Mesenchymal stem cell (in vitro differentiated cells and primary cell): ENCODE results near the gene KIF26B.

Experiments used
- DNase-seq: peaks from one replicate; pipeline ENCODE4 v3.0.0-alpha.2; 2013
- H2AFZ ChIP-seq: one replicate; pipeline ENCODE4 v1.6.1; 2013; ENCODE audit warnings: low read depth, mild to moderate bottlenecking, control low read depth, inconsistent platforms, low read length, moderate library complexity
- H2AK5ac ChIP-seq: 2 replicates; pipeline ENCODE4 v1.6.1; 2013; ENCODE audit warnings: low read length, moderate library complexity, mild to moderate bottlenecking, inconsistent platforms; ENCODE audit not compliant: severe bottlenecking
- H2BK120ac ChIP-seq: one replicate; pipeline ENCODE4 v1.6.1; 2013; ENCODE audit warnings: low read depth, mild to moderate bottlenecking, inconsistent platforms, low read length, moderate library complexity
- H2BK12ac ChIP-seq, 2 experiments: one replicate each; pipeline ENCODE4 v1.6.1; 2013; ENCODE audit warnings: inconsistent platforms in 2 of 2, low read length in 2 of 2, mild to moderate bottlenecking in 2 of 2, moderate library complexity in 2 of 2, control low read depth in 1 of 2
- H2BK15ac ChIP-seq: one replicate; pipeline ENCODE4 v1.6.1; 2013; ENCODE audit warnings: mild to moderate bottlenecking, low read depth, inconsistent platforms; ENCODE audit not compliant: poor library complexity, severe bottlenecking
- H2BK5ac ChIP-seq: 2 replicates; pipeline ENCODE4 v1.6.1; 2013; ENCODE audit warnings: low read depth, mild to moderate bottlenecking, low read length, control low read depth, inconsistent platforms; ENCODE audit not compliant: poor library complexity, severe bottlenecking
- H3K14ac ChIP-seq, 2 experiments: one replicate each; pipeline ENCODE4 v1.6.1; 2013; ENCODE audit warnings: inconsistent platforms in 2 of 2, low read length in 2 of 2, control low read depth in 1 of 2, mild to moderate bottlenecking in 1 of 2, moderate library complexity in 1 of 2
- H3K18ac ChIP-seq, 2 experiments: one replicate each; pipeline ENCODE4 v1.6.1; 2013; ENCODE audit warnings: inconsistent platforms in 2 of 2, low read length in 2 of 2, control low read depth in 1 of 2, low read depth in 1 of 2, mild to moderate bottlenecking in 1 of 2
- H3K23ac ChIP-seq, 2 experiments: one replicate each; pipeline ENCODE4 v1.6.1; 2013; ENCODE audit warnings: inconsistent platforms in 2 of 2, low read length in 2 of 2, mild to moderate bottlenecking in 2 of 2, moderate library complexity in 2 of 2, control low read depth in 1 of 2
- H3K27ac ChIP-seq: 2 replicates; pipeline ENCODE4 v1.5.1; 2013; ENCODE audit warnings: mild to moderate bottlenecking, moderate library complexity, low read length, control low read depth, inconsistent platforms; ENCODE audit not compliant: poor library complexity, severe bottlenecking
- H3K27me3 ChIP-seq, 2 experiments: 2 replicates each; pipeline versions ENCODE4 v1.6.1 to v1.7.0; 2013; ENCODE audit warnings: low read length in 2 of 2, mild to moderate bottlenecking in 2 of 2, moderate library complexity in 2 of 2, control low read depth in 1 of 2, inconsistent platforms in 1 of 2; ENCODE audit not compliant: control insufficient read depth in 1 of 2, insufficient read depth in 1 of 2
- H3K36me3 ChIP-seq, 2 experiments: 2 replicates each; pipeline versions ENCODE4 v1.6.1 to v1.7.0; 2013; ENCODE audit warnings: low read length in 2 of 2, control low read depth in 1 of 2, inconsistent platforms in 1 of 2, low read depth in 1 of 2, mild to moderate bottlenecking in 1 of 2; ENCODE audit not compliant: insufficient read depth in 2 of 2, control insufficient read depth in 1 of 2
- H3K4ac ChIP-seq, 2 experiments: one replicate each; pipeline ENCODE4 v1.6.1; 2013; ENCODE audit warnings: inconsistent platforms in 2 of 2, low read length in 2 of 2, mild to moderate bottlenecking in 2 of 2, moderate library complexity in 2 of 2, control low read depth in 1 of 2, low read depth in 1 of 2
- H3K4me1 ChIP-seq: 2 replicates; pipeline ENCODE4 v1.6.1; 2013; ENCODE audit warnings: low read depth, low read length, control low read depth; ENCODE audit not compliant: control insufficient read depth, insufficient read depth
- H3K4me2 ChIP-seq: 2 replicates; pipeline ENCODE4 v1.6.1; 2013; ENCODE audit warnings: low read length, mild to moderate bottlenecking, inconsistent platforms; ENCODE audit not compliant: poor library complexity, severe bottlenecking
- H3K4me3 ChIP-seq, 2 experiments: 2 replicates each; pipeline versions ENCODE4 v1.5.1 to v1.7.0; 2013; ENCODE audit warnings: low read length in 2 of 2, mild to moderate bottlenecking in 2 of 2, control low read depth in 1 of 2, low read depth in 1 of 2; ENCODE audit not compliant: insufficient read depth in 1 of 2
- H3K79me1 ChIP-seq: replicated peaks from 2 replicates; pipeline ENCODE4 v1.6.1; 2013; ENCODE audit warnings: mild to moderate bottlenecking, control low read depth, low read length, inconsistent platforms; ENCODE audit not compliant: poor library complexity, severe bottlenecking
- H3K9ac ChIP-seq: 2 replicates; pipeline ENCODE4 v1.7.0; 2013; ENCODE audit warnings: mild to moderate bottlenecking, low read length, moderate library complexity
- H3K9me3 ChIP-seq: 2 replicates; pipeline ENCODE4 v1.7.0; 2013; ENCODE audit warnings: mild to moderate bottlenecking, low read length; ENCODE audit not compliant: control insufficient read depth
- H4K8ac ChIP-seq: one replicate; pipeline ENCODE4 v1.6.1; 2013; ENCODE audit warnings: inconsistent platforms, mild to moderate bottlenecking, low read length, moderate library complexity
- H4K91ac ChIP-seq: one replicate; pipeline ENCODE4 v1.6.1; 2013; ENCODE audit warnings: mild to moderate bottlenecking, low read length, inconsistent platforms
- WGBS: methylation state at CpG from one replicate; pipeline ENCODE4 v1.1.7; 2013; ENCODE audit warnings: mixed read lengths; 5-methylcytosine and 5-hydroxymethylcytosine counted together

Gene KIF26B

GRCh38 chr1:245677461-245678240 is 522.9 kb downstream of the KIF26B start:
- no peak overlapping the region for H3K9ac ChIP-seq
- no peak overlapping the region for H2BK120ac ChIP-seq
- no peak overlapping the region for H3K4me2 ChIP-seq

GRCh38 chr1:245678860-245679411 is 524.2 kb downstream of the KIF26B start:
- H3K23ac ChIP-seq: no peak overlapping the region
- H3K79me1 ChIP-seq: no peaks in the 10 kb centered on the region
- H3K4me1 ChIP-seq: no peaks in the 10 kb centered on the region
- H3K36me3 ChIP-seq: no peaks in the 10 kb centered on the region
- H3K9me3 ChIP-seq: no peaks in the 10 kb centered on the region
- H2AFZ ChIP-seq: no peak overlapping the region
- no peak overlapping the region for H3K27ac ChIP-seq
- H4K8ac ChIP-seq: no peak overlapping the region
- no peak overlapping the region for H3K14ac ChIP-seq
- WGBS: 95% methylated on average over 4 of the region's 5 CpGs
- no peaks in the 10 kb centered on the region for H3K27me3 ChIP-seq
- H2BK15ac ChIP-seq: no peak overlapping the region
- no peak overlapping the region for H4K91ac ChIP-seq
- H2AK5ac ChIP-seq: no peak overlapping the region
- H2BK120ac ChIP-seq: no peak overlapping the region
- no peak overlapping the region for H3K9ac ChIP-seq
- H3K18ac ChIP-seq: no peak overlapping the region
- no peak overlapping the region for H2BK12ac ChIP-seq
- no peak overlapping the region for H3K4ac ChIP-seq
- no peak for DNase-seq
- no peak overlapping the region for H3K4me3 ChIP-seq
- H2BK5ac ChIP-seq: no peak overlapping the region
- H3K4me2 ChIP-seq: no peak overlapping the region

More at GRCh38 chr1:245677461-245678240, 522.9 kb downstream of the KIF26B start:
- Histone ChIP-seq H3K27me3 (no peaks in the 10 kb centered on the region), H2AK5ac (no peak overlapping the region), H3K14ac (no peak overlapping the region), H2BK15ac (no peak overlapping the region), H2AFZ (no peak overlapping the region), H2BK5ac (no peak overlapping the region), H3K9me3 (no peaks in the 10 kb centered on the region), H3K27ac (no peak overlapping the region), H3K36me3 (no peaks in the 10 kb centered on the region), H3K79me1 (no peaks in the 10 kb centered on the region), H4K91ac (no peak overlapping the region), H3K4me1 (no peaks in the 10 kb centered on the region), H3K4ac (no peak overlapping the region), H3K23ac (no peak overlapping the region), H4K8ac (no peak overlapping the region), H3K18ac (no peak overlapping the region), H3K4me3 (no peak overlapping the region), H2BK12ac (no peak overlapping the region)
- DNase-seq: no peak
- WGBS: 90% methylated on average over 6 of the region's 9 CpGs

GRCh38 chr1:245679821-245680780 is 525.3 kb downstream of the KIF26B start:
- H2AK5ac ChIP-seq: no peak overlapping the region
- H2AFZ ChIP-seq: no peak overlapping the region
- no peak overlapping the region for H4K91ac ChIP-seq
- H2BK12ac ChIP-seq: no peak overlapping the region
- no peaks in the 10 kb centered on the region for H3K9me3 ChIP-seq
- no peaks in the 10 kb centered on the region for H3K4me1 ChIP-seq
- no peak overlapping the region for H3K27ac ChIP-seq
- peaks cover 0 to 2% of the 10 kb centered on the region in 2 experiments for H3K36me3 ChIP-seq
- no peak overlapping the region for H4K8ac ChIP-seq
- no peak overlapping the region for H2BK5ac ChIP-seq
- no peaks in the 10 kb centered on the region for H3K79me1 ChIP-seq
- H3K23ac ChIP-seq: no peak overlapping the region
- H2BK120ac ChIP-seq: no peak overlapping the region
- no peak overlapping the region for H3K4me2 ChIP-seq
- H3K9ac ChIP-seq: no peak overlapping the region
- no peak for DNase-seq
- H3K18ac ChIP-seq: no peak overlapping the region
- no peak overlapping the region for H3K14ac ChIP-seq
- no peaks in the 10 kb centered on the region for H3K27me3 ChIP-seq
- no peak overlapping the region for H3K4me3 ChIP-seq
- WGBS: 88% methylated on average over 24 of the region's 24 CpGs
- H2BK15ac ChIP-seq: no peak overlapping the region
- H3K4ac ChIP-seq: no peak overlapping the region
